Fibroblast of skin of back (primary cell): ENCODE data around the gene RGS4.

Source experiments
- DNase-seq: peaks from one replicate; pipeline ENCODE4 v3.0.0-alpha.2; 2013

Gene RGS4

DNA sequence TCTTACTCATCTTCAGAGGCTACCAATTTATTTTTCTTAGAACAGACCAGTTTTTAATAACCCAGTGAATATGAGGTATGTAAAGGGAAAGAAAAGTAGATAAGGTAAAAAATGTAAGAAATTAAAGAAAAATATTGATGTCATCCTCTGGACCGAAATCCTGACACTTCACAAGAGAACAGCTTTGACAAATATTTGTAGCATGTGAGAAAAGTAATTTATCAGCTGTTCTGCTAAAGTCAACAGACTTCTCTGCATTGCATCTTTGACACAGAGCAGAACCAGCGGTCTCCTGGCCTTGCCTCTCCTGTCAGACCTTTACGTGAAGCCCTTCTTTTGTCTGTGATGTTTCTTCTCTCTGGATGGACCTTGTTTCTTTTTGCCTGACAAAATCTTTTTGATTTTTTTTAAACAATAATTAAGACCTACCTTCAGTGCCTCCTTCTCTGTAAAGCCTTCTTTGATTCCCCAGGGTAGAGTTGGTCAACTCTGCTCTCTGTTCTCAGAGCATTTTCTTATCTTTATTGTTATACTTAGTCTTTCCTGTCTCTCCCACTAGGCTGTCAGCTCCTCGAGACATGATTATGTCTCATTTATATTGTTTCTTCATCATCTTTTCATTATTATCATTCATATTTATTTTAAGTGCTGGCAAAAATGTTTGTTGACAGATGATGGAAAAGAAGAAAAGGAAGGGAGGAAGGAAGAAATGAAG is 35.4 kb downstream of the RGS4 start:
- DNase-seq = peak; percentile 71

DNA sequence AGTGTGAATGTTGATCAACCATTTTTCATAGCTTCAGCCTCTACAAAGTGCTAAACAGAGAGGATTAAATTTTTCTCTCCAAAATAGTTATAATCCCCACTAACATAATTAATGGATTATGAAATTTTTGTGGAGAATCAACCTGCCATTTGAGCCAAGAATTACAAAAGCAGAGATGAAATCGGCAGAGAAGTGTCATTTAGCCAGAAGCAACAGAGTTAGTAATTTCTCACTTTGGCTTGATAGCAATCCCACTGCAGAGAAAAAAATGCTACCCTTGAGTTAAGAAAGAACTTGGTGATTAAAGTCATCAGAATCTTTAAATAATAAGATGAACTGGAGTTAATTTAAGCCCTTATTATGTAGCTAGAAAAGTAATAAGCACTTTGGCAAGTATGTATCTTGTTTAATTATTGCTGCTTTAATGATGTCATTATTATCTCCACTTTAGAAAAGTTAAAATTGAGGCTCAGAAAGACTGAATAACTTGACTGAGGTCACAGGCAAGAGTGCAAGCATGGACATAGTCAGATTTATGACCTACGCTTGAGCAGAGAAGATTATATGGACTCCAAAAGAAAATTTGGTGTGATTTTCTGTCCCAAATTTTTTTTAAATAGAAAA is 37.3 kb downstream of the RGS4 start:
- no peak for DNase-seq

DNA sequence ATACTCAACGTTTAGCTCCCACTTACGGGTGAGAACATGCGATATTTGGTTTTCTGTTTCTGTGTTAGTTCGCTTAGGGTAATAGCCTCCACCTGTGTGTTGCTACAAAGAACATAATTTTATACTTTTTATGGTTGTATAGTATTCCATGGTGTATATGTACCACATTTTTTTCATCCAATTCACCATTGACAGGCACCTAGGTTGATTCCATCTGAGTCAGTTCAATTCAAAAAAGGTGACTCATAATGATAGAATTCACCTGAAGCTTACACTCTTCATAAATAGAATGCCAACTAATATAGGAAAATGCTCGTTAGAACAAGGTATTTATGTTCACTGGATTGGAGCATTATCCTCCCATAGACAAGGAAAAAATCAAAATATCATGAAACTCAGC is 38.5 kb downstream of the RGS4 start:
- DNase-seq = no peak

DNA sequence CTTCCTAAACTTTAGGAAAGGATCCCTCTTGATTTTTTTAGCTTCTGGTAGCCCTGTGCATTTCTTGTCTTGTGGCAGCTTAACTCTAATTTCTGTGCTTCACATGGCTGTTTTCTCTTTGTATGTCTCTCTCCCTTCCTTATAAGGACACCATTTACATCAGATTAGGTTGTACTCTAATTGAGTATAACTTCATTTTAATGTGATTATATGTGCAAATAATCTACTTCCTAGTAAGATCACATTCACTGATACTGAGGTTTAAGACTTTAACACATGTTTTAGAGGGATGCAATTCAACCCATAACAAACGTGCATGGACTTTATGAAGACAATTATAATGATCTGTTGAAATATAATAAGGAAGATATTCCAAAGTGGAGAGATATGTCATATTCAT is 46.7 kb downstream of the RGS4 start:
- DNase-seq = no peak

DNA sequence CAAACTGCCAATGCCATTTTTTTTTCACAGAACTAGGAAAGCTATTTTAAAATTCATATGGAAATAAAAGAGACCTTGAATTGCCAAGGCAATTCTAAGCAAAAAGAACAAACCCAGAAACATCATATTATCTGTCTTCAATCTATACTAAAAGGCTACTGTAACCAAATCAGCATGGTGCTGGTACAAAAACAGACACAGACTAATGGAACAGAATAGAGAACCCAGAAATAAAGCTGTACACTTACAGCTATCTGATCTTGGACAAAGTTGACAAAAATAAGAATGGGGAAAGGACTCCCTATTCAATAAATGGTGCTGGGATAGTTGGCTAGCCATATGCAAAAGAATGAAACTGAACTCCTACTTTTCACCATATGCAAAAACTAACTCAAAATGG is 50.5 kb downstream of the RGS4 start:
- DNase-seq = no peak

DNA sequence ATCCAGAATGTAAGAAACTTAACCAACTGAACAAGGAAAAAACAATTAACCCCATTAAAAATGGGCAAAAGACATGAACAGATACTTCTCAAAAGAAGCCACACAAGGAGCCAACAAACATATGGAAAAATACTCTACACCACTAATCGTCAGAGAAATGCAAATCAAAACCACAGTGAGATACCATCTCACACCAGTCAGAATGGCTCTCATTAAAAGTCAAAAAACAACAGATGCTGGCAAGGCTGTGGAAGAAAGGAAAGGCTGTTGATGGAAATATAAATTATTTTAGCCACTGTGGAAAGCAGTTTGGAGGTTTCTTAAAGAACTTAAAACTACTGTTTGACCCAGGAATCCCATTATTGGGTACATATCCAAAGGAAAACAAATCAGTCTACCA is 51.2 kb downstream of the RGS4 start:
- no peak for DNase-seq

DNA sequence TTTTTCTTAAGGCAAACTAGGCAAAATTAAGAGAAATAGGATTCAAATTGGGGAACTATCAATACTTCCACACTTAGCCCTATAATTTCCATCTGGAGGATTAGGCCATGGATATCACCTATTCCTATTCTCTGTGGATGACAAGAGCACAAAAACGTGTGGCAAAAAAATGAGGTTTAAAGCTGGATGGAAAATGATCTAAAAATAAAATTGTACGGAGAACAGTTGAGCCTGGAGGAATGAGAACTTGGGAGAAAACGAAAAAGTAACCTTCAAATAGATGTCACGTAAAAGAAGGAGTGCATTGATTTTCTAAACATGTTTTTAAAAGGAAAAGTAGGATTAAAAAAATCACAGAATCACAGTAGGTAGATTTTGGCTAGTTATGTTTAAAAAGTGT is 55.7 kb downstream of the RGS4 start:
- DNase-seq = no peak
